T-helper 17 cell (primary cell): ENCODE data around the gene CEP68. TPM values are rescaled to one million over a fixed set of nuclear protein-coding genes. Genes with fewer than 3 reads are reported as not detected.

Experiments used
- ATAC-seq: fragments of 150-1000 bp; cut with Tn5 transposase; 2 replicates; pipeline ENCODE4 v1.10.0; 2021; ENCODE audit warnings: mild to moderate bottlenecking, moderate library complexity
- DNase-seq, 3 donors: peaks; one replicate each; pipeline versions ENCODE4 v3.0.0 to v3.0.0-alpha.2; 2020 to 2021
- H3K9me3 ChIP-seq: one replicate; pipeline ENCODE4 v1.7.0; 2013; ENCODE audit warnings: low read length, mild to moderate bottlenecking; ENCODE audit not compliant: control insufficient read depth, poor library complexity, severe bottlenecking
- H3K27ac Mint-ChIP-seq: one replicate; pipeline ENCODE4 v1.8.0; 2022; ENCODE audit warnings: mild to moderate bottlenecking, moderate library complexity, mixed read lengths
- H3K27me3 Mint-ChIP-seq: one replicate; pipeline ENCODE4 v1.8.0; 2022; ENCODE audit warnings: mixed read lengths
- H3K36me3 Mint-ChIP-seq: one replicate; pipeline ENCODE4 v1.8.0; 2022; ENCODE audit warnings: low read depth, mixed read lengths
- H3K4me1 Mint-ChIP-seq: one replicate; pipeline ENCODE4 v1.8.0; 2022; ENCODE audit warnings: mild to moderate bottlenecking, mixed read lengths
- H3K4me3 Mint-ChIP-seq: one replicate; pipeline ENCODE4 v1.8.0; 2022; ENCODE audit warnings: mild to moderate bottlenecking, moderate library complexity, mixed read lengths
- total RNA-seq, 4 donors: library from RNA in 2 of 4; stranded (reverse) in 2 of 4; gene quantifications; one replicate each; pipeline ENCODE4 v1.2.3 and lab custom pipeline; 2022 to 2026

The CEP68 gene
- total RNA-seq, 2 donors from 2014 or later, result 13.6 to 22.5 TPM

- DNase-seq (peak; percentile 55 to 63 (median 58)), ATAC-seq (peak; percentile 55)
- Mint-ChIP-seq H3K27ac (peak overlapping the region; percentile 84), H3K36me3 (peaks cover 4% of the 10 kb centered on the region), H3K4me1 (peaks cover 38% of the 10 kb centered on the region), H3K27me3 (no peaks in the 10 kb centered on the region), H3K4me3 (peak overlapping the region; percentile 95)
- no peaks in the 10 kb centered on the region for H3K9me3 ChIP-seq
Observed at GRCh38 chr2:65055422-65056214, 598 bp upstream of the CEP68 start.

- H3K27me3 Mint-ChIP-seq, result no peaks in the 10 kb centered on the region
- ATAC-seq, result no peak
- no peaks in the 10 kb centered on the region for H3K36me3 Mint-ChIP-seq
- H3K27ac Mint-ChIP-seq, result peak overlapping the region; percentile 91
- no peak for DNase-seq
- H3K4me1 Mint-ChIP-seq, result peaks cover 43% of the 10 kb centered on the region
- peak overlapping the region; percentile 95 for H3K4me3 Mint-ChIP-seq
- no peaks in the 10 kb centered on the region for H3K9me3 ChIP-seq
Observed at GRCh38 chr2:65057054-65057375, 799 bp downstream of the CEP68 start.

GRCh38 chr2:65057391-65058052, 1.3 kb downstream of the CEP68 start:
- Mint-ChIP-seq H3K4me3 (peak overlapping the region; percentile 95), H3K4me1 (peaks cover 43% of the 10 kb centered on the region), H3K36me3 (no peaks in the 10 kb centered on the region), H3K27me3 (no peaks in the 10 kb centered on the region), H3K27ac (peak overlapping the region; percentile 91)
- peak in 2 of 3 donors; percentile 23 to 26 for DNase-seq
- no peaks in the 10 kb centered on the region for H3K9me3 ChIP-seq
- peak; percentile 59 for ATAC-seq

- peak overlapping the region; percentile 91 for H3K27ac Mint-ChIP-seq
- H3K36me3 Mint-ChIP-seq, result no peaks in the 10 kb centered on the region
- H3K9me3 ChIP-seq, result no peaks in the 10 kb centered on the region
- H3K4me1 Mint-ChIP-seq, result peaks cover 43% of the 10 kb centered on the region
- DNase-seq, result no peak
- no peak for ATAC-seq
- no peaks in the 10 kb centered on the region for H3K27me3 Mint-ChIP-seq
- no peak overlapping the region for H3K4me3 Mint-ChIP-seq
Observed at GRCh38 chr2:65059071-65059470, 2.9 kb downstream of the CEP68 start.

- H3K36me3 Mint-ChIP-seq, result no peaks in the 10 kb centered on the region
- ATAC-seq (no peak), DNase-seq (no peak)
- H3K4me1 Mint-ChIP-seq, result peaks cover 43% of the 10 kb centered on the region
- no peak overlapping the region for H3K27ac Mint-ChIP-seq
- H3K4me3 Mint-ChIP-seq, result no peak overlapping the region
- H3K27me3 Mint-ChIP-seq, result no peaks in the 10 kb centered on the region
- H3K9me3 ChIP-seq, result no peaks in the 10 kb centered on the region
Observed at GRCh38 chr2:65061146-65061909, 5.1 kb downstream of the CEP68 start.

- Mint-ChIP-seq H3K4me3 (no peak overlapping the region), H3K27me3 (no peaks in the 10 kb centered on the region), H3K27ac (no peak overlapping the region), H3K36me3 (no peaks in the 10 kb centered on the region), H3K4me1 (peaks cover 43% of the 10 kb centered on the region)
- DNase-seq (no peak), ATAC-seq (no peak)
- no peaks in the 10 kb centered on the region for H3K9me3 ChIP-seq
Observed at GRCh38 chr2:65061910-65062339, 5.7 kb downstream of the CEP68 start.

GRCh38 chr2:65062843-65063825, 6.9 kb downstream of the CEP68 start:
- H3K36me3 Mint-ChIP-seq, result no peaks in the 10 kb centered on the region
- H3K27me3 Mint-ChIP-seq, result no peaks in the 10 kb centered on the region
- peak overlapping the region; percentile 53 for H3K27ac Mint-ChIP-seq
- H3K4me1 Mint-ChIP-seq, result peaks cover 41% of the 10 kb centered on the region
- no peaks in the 10 kb centered on the region for H3K9me3 ChIP-seq
- no peak overlapping the region for H3K4me3 Mint-ChIP-seq
- DNase-seq, result no peak
- no peak for ATAC-seq

GRCh38 chr2:65064728-65065552, 8.7 kb downstream of the CEP68 start:
- peak overlapping the region; percentile 51 for H3K27ac Mint-ChIP-seq
- H3K9me3 ChIP-seq, result no peaks in the 10 kb centered on the region
- no peaks in the 10 kb centered on the region for H3K36me3 Mint-ChIP-seq
- ATAC-seq (peak; percentile 82), DNase-seq (no peak)
- peaks cover 44% of the 10 kb centered on the region for H3K4me1 Mint-ChIP-seq
- no peak overlapping the region for H3K4me3 Mint-ChIP-seq
- H3K27me3 Mint-ChIP-seq, result no peaks in the 10 kb centered on the region

GRCh38 chr2:65067806-65068553, 11.8 kb downstream of the CEP68 start:
- no peaks in the 10 kb centered on the region for H3K9me3 ChIP-seq
- peak; percentile 35 for ATAC-seq
- H3K4me3 Mint-ChIP-seq, result peak overlapping the region; percentile 60
- DNase-seq, result no peak
- peaks cover 40% of the 10 kb centered on the region for H3K4me1 Mint-ChIP-seq
- H3K27ac Mint-ChIP-seq, result peak overlapping the region; percentile 86
- no peaks in the 10 kb centered on the region for H3K27me3 Mint-ChIP-seq
- no peaks in the 10 kb centered on the region for H3K36me3 Mint-ChIP-seq

GRCh38 chr2:65069439-65069824, 13.2 kb downstream of the CEP68 start:
- no peak overlapping the region for H3K4me3 Mint-ChIP-seq
- H3K27me3 Mint-ChIP-seq, result no peaks in the 10 kb centered on the region
- H3K27ac Mint-ChIP-seq, result no peak overlapping the region
- DNase-seq, result no peak
- no peak for ATAC-seq
- no peaks in the 10 kb centered on the region for H3K9me3 ChIP-seq
- H3K4me1 Mint-ChIP-seq, result peaks cover 32% of the 10 kb centered on the region
- H3K36me3 Mint-ChIP-seq, result no peaks in the 10 kb centered on the region

- peak overlapping the region; percentile 61 for H3K4me3 Mint-ChIP-seq
- DNase-seq (no peak), ATAC-seq (no peak)
- no peaks in the 10 kb centered on the region for H3K9me3 ChIP-seq
- no peaks in the 10 kb centered on the region for H3K36me3 Mint-ChIP-seq
- H3K27me3 Mint-ChIP-seq, result no peaks in the 10 kb centered on the region
- peaks cover 26% of the 10 kb centered on the region for H3K4me1 Mint-ChIP-seq
- peak overlapping the region; percentile 72 for H3K27ac Mint-ChIP-seq
Observed at GRCh38 chr2:65070172-65070830, 14.1 kb downstream of the CEP68 start.
